Testis (tissue), 2 donors: ENCODE results near the gene NKX6-2.

Experiments
- POLR2A ChIP-seq: fragments of 450-650 bp; IDR thresholded peaks from one replicate; pipeline ENCODE4 v1.6.1; 2017; ENCODE audit warnings: antibody characterized with exemption, mild to moderate bottlenecking, moderate library complexity
- TF ChIP-seq, protein P1 (sequence below), 3 experiments: fragments of 450-650 bp in 2 of 3; fragments of 200-600 bp in 1 of 3; sonication (generic) in 1 of 3; IDR thresholded peaks; one replicate each; pipeline ENCODE4 v1.5.1; 2016 to 2019; ENCODE audit warnings: antibody characterized with exemption in 3 of 3, mild to moderate bottlenecking in 2 of 3, moderate library complexity in 1 of 3

DNA sequence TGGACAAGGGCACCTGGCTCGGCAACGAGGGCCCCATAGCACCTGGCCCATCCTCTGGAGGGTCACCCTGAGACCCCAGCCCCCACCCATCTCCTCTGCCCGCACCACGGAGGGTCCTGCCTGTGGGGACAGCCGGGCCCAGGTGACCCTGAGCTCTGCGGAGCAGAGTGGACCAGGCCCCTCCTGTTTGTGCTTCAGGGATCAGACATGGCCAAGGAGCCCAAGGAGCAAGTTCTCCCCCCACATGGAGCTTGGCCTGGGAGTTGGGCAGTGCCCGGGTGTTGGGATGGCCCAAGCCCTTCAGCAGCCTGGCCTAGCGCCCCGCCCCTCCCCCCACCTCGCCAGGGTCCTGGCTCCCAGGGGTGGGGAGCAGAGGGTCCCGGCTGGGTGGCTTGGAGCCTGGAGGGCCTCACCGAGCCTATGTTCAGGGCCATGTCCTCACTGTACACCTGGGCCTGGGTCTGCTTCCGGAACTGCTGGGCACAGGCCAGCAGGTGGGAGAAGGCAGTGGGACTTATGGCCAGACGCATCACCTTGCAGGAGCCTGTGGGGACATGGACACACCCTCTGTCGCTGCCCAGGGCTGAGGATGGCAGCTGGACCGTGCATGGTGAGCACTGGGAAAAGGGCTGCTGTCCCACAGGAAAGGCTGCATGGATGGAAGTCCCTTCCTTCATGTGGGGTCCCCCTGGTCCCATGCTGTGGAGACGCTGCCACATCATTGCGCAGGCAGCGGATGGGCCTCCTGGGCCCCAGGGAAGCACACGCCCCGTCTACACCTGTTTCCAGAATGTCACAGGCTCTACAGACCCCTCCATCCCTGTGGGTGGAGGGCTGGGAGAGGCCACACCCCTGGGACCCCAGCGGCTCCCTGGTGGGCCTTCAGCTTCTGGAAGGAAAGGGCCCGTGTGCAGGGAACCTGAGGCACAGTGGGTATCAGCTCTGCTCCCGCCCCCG lies 49.2 kb upstream of the NKX6-2 start:
- no peak for TF ChIP-seq POLR2A
- TF ChIP-seq, protein P1, sequence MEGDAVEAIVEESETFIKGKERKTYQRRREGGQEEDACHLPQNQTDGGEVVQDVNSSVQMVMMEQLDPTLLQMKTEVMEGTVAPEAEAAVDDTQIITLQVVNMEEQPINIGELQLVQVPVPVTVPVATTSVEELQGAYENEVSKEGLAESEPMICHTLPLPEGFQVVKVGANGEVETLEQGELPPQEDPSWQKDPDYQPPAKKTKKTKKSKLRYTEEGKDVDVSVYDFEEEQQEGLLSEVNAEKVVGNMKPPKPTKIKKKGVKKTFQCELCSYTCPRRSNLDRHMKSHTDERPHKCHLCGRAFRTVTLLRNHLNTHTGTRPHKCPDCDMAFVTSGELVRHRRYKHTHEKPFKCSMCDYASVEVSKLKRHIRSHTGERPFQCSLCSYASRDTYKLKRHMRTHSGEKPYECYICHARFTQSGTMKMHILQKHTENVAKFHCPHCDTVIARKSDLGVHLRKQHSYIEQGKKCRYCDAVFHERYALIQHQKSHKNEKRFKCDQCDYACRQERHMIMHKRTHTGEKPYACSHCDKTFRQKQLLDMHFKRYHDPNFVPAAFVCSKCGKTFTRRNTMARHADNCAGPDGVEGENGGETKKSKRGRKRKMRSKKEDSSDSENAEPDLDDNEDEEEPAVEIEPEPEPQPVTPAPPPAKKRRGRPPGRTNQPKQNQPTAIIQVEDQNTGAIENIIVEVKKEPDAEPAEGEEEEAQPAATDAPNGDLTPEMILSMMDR (IDR thresholded peaks at IDR 0.05), result no peak
